Measurements from ENCODE around the gene CRTAC1. TPM values are rescaled to one million over a fixed set of nuclear protein-coding genes. Genes with fewer than 3 reads are reported as not detected.
A peak's percentile ranks its signal among the peaks of the same experiment; 100 is the strongest.
"Not testable (repeated sequence)": the region's sequence is repeated elsewhere in the genome, so short reads cannot be mapped to it uniquely, and the experiment has no call there.

CRTAC1 gene
- total and polyA plus RNA-seq, 8 donors: 0.24 to 1.3 (median 0.81) TPM

DNA sequence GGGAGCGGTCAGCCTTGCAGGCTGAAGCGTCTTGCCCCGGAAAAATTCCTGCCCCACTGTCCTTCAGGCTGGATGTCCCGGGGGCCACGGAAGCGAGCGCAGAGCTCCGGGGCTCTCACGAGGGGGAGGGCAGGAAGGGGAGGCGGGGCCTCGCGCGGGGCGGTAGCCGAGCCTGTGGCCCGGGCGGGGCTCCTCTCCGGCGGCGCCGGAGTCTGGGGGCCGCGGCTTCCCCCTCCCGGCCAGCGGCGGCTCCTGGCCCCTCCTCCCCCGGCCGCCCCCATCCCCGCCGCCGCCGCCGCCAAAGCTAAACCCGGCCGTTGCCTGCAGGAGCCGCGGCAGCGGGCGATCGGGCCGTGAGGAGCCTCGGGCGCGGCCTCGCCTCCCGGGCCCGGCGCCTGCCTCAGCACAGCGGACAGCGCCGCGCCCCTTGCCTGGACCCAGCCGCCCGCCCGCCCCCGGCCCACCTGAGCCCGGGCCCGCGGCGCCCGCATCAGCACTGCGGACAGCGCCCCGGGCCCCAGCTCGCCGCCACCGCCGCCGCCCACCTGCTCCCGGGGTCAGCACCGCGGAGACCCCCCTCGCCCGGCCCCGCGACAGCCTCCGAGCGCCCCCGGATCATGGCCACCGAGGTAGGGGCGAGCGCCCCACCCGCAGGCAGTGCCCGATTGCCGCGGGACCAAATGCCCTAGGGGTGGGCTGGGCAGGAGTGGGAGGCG is 180.6 kb downstream of the CRTAC1 start, which contains the start of gene GOLGA7B:
GOLGA7B (plus strand) TSS at position 157 of the 716 bp plus-strand sequence; CDS start at position 618, 461 bp downstream.
- FAIRE-seq: no peak
- Histone ChIP-seq H3K27ac (peak within 1 kb of the TSS in 2 of 4 donors; percentile 44 to 55), H3K9me3 (no peaks in the 10 kb centered on the region), H3K4me1 (peaks cover 3 to 4% (median 3%) of the 10 kb centered on the region in 3 donors), H3K4me3 (peak within 1 kb of the TSS; percentile 31 to 69 (median 60)), H3K27me3 (no peaks in the 10 kb centered on the region), H3K36me3 (no peaks in the 10 kb centered on the region)
- TF ChIP-seq, protein P1, sequence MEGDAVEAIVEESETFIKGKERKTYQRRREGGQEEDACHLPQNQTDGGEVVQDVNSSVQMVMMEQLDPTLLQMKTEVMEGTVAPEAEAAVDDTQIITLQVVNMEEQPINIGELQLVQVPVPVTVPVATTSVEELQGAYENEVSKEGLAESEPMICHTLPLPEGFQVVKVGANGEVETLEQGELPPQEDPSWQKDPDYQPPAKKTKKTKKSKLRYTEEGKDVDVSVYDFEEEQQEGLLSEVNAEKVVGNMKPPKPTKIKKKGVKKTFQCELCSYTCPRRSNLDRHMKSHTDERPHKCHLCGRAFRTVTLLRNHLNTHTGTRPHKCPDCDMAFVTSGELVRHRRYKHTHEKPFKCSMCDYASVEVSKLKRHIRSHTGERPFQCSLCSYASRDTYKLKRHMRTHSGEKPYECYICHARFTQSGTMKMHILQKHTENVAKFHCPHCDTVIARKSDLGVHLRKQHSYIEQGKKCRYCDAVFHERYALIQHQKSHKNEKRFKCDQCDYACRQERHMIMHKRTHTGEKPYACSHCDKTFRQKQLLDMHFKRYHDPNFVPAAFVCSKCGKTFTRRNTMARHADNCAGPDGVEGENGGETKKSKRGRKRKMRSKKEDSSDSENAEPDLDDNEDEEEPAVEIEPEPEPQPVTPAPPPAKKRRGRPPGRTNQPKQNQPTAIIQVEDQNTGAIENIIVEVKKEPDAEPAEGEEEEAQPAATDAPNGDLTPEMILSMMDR (IDR thresholded peaks at IDR 0.05): no peak
- WGBS, 2 donors: 1% methylated on average over 48 to 87 of the region's 87 CpGs
- peak; percentile 52 to 83 (median 62) for DNase-seq
- intact Hi-C loops (cut with DNase I): no loop called here
- ATAC-seq: peak; percentile 86 to 90 (median 88)

DNA sequence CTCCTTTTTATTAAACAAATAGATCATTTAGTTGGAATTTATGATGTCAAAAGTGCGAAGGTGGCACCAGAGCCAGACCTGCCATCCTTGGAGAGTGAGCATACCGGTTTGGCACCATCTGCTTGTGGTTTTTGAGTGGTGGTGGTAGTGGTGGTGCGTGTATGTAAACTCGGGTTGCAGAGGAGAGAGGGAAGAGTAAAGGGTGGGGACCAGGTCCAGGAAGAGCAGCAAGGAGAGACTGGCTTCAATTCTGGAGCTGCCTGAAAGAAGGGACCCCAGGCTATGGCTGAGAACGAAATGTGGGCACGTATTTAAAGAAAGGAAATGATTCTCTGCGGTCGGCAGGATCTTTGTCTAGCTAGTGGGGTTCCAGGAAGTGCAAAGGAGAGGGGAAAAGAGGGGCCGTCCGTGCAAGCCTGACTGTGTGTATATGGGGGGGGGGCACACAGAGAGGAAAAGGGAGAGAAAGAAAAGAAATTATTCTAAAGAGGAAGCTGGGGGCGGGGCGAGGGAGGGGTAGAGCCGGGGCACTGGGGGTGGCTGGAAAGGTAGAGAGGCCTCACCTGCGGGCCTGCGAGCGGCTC is 181.2 kb downstream of the CRTAC1 start:
- intact Hi-C loops (cut with DNase I): no loop called here
- TF ChIP-seq, protein P1 (IDR thresholded peaks at IDR 0.05): no peak
- FAIRE-seq (no peak), ATAC-seq (peak; percentile 48 to 66 (median 65)), DNase-seq (peak in 3 of 6 donors; percentile 42 to 54 (median 50))
- no peaks in the 10 kb centered on the region for H3K9me3 ChIP-seq
- H3K27me3 ChIP-seq: no peaks in the 10 kb centered on the region
- peak overlapping the region; percentile 31 to 69 (median 60) for H3K4me3 ChIP-seq
- H3K4me1 ChIP-seq: peaks cover 3 to 4% (median 3%) of the 10 kb centered on the region in 3 donors
- 3% methylated on average over 16 of the region's 16 CpGs for WGBS, 2 donors
- no peaks in the 10 kb centered on the region for H3K36me3 ChIP-seq
- H3K27ac ChIP-seq: peak overlapping the region in 2 of 4 donors; percentile 44 to 55

DNA sequence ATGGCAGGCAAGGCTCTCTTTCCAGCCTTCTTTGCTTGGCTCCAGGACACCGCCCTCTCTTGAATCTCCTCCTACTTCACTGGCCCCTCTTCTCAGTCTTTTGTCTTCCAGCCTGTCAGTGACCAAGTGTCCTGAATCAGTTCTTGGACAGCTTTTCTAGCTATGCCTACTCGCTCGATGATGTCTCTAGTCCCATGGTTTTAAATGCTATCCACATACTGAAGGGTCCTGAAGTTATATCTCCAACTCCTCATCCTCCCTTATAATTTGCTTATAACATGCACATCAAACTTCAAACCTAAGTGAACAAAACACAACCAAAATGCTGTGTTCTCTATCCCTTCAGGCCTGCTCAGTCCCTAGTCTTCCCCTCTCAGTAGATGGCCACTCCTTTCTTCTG is 185.7 kb downstream of the CRTAC1 start:
- Histone ChIP-seq H3K27ac (no peak overlapping the region), H3K27me3 (no peaks in the 10 kb centered on the region), H3K4me3 (no peak overlapping the region), H3K9me3 (no peaks in the 10 kb centered on the region), H3K4me1 (peaks cover 0 to 10% (median 0%) of the 10 kb centered on the region in 3 donors), H3K36me3 (no peaks in the 10 kb centered on the region)
- DNase-seq (no peak), FAIRE-seq (no peak), ATAC-seq (no peak)
- intact Hi-C loops (cut with DNase I): no loop called here
- TF ChIP-seq, protein P1 (IDR thresholded peaks at IDR 0.05): no peak
- 95 to 99% methylated on average over 3 of the region's 3 CpGs for WGBS, 2 donors

DNA sequence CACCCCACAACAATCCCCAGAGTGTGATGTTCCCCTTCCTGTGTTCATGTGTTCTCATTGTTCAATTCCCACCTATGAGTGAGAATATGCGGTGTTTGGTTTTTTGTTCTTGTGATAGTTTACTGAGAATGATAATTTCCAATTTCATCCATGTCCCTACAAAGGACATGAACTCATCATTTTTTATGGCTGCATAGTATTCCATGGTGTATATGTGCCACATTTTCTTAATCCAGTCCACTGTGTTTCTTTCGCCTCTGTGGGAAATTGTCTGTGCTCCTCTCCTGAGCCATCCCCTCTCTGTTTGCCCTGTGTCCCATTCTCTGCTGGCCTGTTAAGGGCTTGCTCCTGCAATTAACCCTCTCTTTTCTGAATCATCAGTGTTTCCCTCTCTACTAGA is 186.4 kb downstream of the CRTAC1 start:
- H3K4me3 ChIP-seq; H3K27me3 ChIP-seq; H3K27ac ChIP-seq; intact Hi-C loops (cut with DNase I); DNase-seq; ATAC-seq; H3K36me3 ChIP-seq; FAIRE-seq; H3K9me3 ChIP-seq: not testable (repeated sequence)
- 98 to 100% methylated on average over 1 of the region's 2 CpGs for whole genome bisulfite sequencing, 2 donors
- H3K4me1 ChIP-seq: peaks cover 0 to 13% (median 0%) of the 10 kb centered on the region in 3 donors

DNA sequence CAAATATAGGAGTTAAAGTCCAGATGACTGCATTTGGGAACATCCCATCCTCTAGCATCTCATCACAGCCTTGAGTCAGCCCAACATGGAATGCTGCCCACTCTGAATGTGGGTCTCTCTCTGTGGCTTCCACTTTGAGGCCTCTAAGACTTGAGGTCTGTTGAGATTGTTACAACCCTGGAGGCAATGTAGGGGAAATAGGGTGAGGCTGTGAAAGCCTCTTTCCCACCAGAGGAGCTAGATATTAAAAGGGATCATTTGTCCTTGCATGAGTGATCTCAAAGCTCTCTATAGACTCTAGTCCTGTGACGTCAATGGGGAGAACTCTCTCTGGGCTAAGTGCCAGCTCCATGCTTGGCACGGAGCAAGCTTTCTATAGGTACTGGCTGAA is 187.1 kb downstream of the CRTAC1 start:
- H3K27me3 ChIP-seq: no peaks in the 10 kb centered on the region

More for the DNA sequence above, 187.1 kb downstream of the CRTAC1 start:
- WGBS, 2 donors: 33 to 43% methylated on average over 2 of the region's 2 CpGs
- TF ChIP-seq, protein P1 (IDR thresholded peaks at IDR 0.05): no peak
- peaks cover 0 to 10% (median 0%) of the 10 kb centered on the region in 3 donors for H3K4me1 ChIP-seq
- ATAC-seq (peak in 1 of 4 donors; percentile 10), DNase-seq (no peak), FAIRE-seq (no peak)
- H3K36me3 ChIP-seq: no peaks in the 10 kb centered on the region
- no peaks in the 10 kb centered on the region for H3K9me3 ChIP-seq
- intact Hi-C loops (cut with DNase I): no loop called here
- H3K27ac ChIP-seq: no peak overlapping the region
- no peak overlapping the region for H3K4me3 ChIP-seq
